BLaER1 treated with 17β-estradiol and CSF1 and Interleukin-3, amounts not matched to agents 10 nM and 100 nM (cell line): ENCODE measurements around the gene ARGLU1.
"Not testable (repeated sequence)": the region's sequence is repeated elsewhere in the genome, so short reads cannot be mapped to it uniquely, and the experiment has no call there.

Source experiments
- H3K27ac ChIP-seq, 11 experiments: shearing (Covaris generic); formaldehyde crosslinking; 2 replicates each; pipeline ENCODE4 v1.8.1; 2022
- H3K27me3 ChIP-seq, 11 experiments: shearing (Covaris generic); formaldehyde crosslinking; 2 replicates each; pipeline ENCODE4 v1.8.1; 2022
- H3K36me3 ChIP-seq, 11 experiments: shearing (Covaris generic); formaldehyde crosslinking; 2 replicates each; pipeline ENCODE4 v1.8.1; 2022
- H3K4me1 ChIP-seq, 10 experiments: shearing (Covaris generic); formaldehyde crosslinking; 2 replicates each; pipeline ENCODE4 v1.8.1; 2022
- H3K4me2 ChIP-seq, 11 experiments: shearing (Covaris generic); formaldehyde crosslinking; 2 replicates each; pipeline ENCODE4 v1.8.1; 2022
- H3K4me3 ChIP-seq, 10 experiments: shearing (Covaris generic); formaldehyde crosslinking; 2 replicates each; pipeline ENCODE4 v1.8.1; 2022
- H3K9ac ChIP-seq, 11 experiments: shearing (Covaris generic); formaldehyde crosslinking; 2 replicates each; pipeline ENCODE4 v1.8.1; 2022
- H3K9me3 ChIP-seq, 11 experiments: shearing (Covaris generic); formaldehyde crosslinking; replicated peaks in 1 of 11; 2 replicates each; pipeline ENCODE4 v1.8.1; 2022
- H4K20me1 ChIP-seq, 11 experiments: shearing (Covaris generic); formaldehyde crosslinking; 2 replicates each; pipeline ENCODE4 v1.8.1; 2022
- Cebpa-rat ChIP-seq, 11 experiments: shearing (Covaris generic); IDR thresholded peaks; 2 replicates each; pipeline ENCODE4 v1.8.1; 2022

The ARGLU1 gene

DNA sequence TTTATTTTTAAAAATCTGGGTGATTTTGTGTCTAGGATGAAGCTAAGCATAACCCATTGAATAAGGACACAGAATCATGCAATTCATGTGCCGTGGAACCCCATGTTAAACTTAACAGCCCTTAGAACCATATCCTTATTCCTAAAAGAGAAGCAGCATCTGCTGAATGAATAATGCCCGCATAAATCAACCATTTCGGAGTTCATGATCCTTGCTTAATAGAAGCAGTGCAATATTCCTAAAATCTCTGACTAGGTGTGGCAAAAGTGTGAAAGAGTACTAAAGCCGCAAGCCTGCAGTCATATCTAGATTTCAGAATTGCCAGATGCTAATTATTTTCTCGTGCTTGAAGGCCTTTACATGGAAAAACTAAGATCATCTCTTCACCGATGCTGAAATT is 33.6 kb upstream of the ARGLU1 start:
- peaks cover 5 to 17% (median 10%) of the 10 kb centered on the region in 10 experiments; a peak in 15 of 20 replicates for H3K4me1 ChIP-seq
- no peak overlapping the region for H3K4me3 ChIP-seq
- H3K27me3 ChIP-seq: no peaks in the 10 kb centered on the region
- no peaks in the 10 kb centered on the region for H3K36me3 ChIP-seq
- H3K27ac ChIP-seq: no peak overlapping the region
- H3K9me3 ChIP-seq: peaks cover 0 to 14% (median 6%) of the 10 kb centered on the region in 11 experiments; a peak in 8 of 22 replicates
- H3K9ac ChIP-seq: no peak overlapping the region
- no peak overlapping the region for H3K4me2 ChIP-seq
- H4K20me1 ChIP-seq: no peaks in the 10 kb centered on the region
- TF ChIP-seq Cebpa-rat (IDR thresholded peaks at IDR 0.05): no peak

- not testable (repeated sequence) for H3K27me3 ChIP-seq, H3K9me3 ChIP-seq, H3K9ac ChIP-seq, H4K20me1 ChIP-seq, H3K4me3 ChIP-seq, H3K36me3 ChIP-seq, H3K27ac ChIP-seq
- peak overlapping the region in 9 of 11 experiments; percentile 7 to 32 (median 21); a peak in 12 of 22 replicates for H3K4me2 ChIP-seq
- peaks cover 5 to 17% (median 10%) of the 10 kb centered on the region in 10 experiments; a peak in 15 of 20 replicates for H3K4me1 ChIP-seq
These were observed 32.8 kb upstream of the ARGLU1 start for GRCh38 chr13:106600798-106601135.

GRCh38 chr13:106599875-106600797 is 32.2 kb upstream of the ARGLU1 start:
- no peak for TF ChIP-seq Cebpa-rat (IDR thresholded peaks at IDR 0.05)
- no peaks in the 10 kb centered on the region for H4K20me1 ChIP-seq
- peaks cover 0 to 10% (median 3%) of the 10 kb centered on the region in 11 experiments; a peak in 3 of 22 replicates for H3K9me3 ChIP-seq
- H3K27ac ChIP-seq: no peak overlapping the region
- peak overlapping the region in 9 of 11 experiments; percentile 8 to 32 (median 21); a peak in 12 of 22 replicates for H3K4me2 ChIP-seq
- H3K27me3 ChIP-seq: no peaks in the 10 kb centered on the region
- no peak overlapping the region for H3K4me3 ChIP-seq
- H3K4me1 ChIP-seq: peaks cover 5 to 17% (median 10%) of the 10 kb centered on the region in 10 experiments; a peak in 15 of 20 replicates
- no peaks in the 10 kb centered on the region for H3K36me3 ChIP-seq
- H3K9ac ChIP-seq: no peak overlapping the region

GRCh38 chr13:106597749-106598395 is 29.9 kb upstream of the ARGLU1 start:
- no peak overlapping the region for H3K4me3 ChIP-seq
- H3K4me1 ChIP-seq: peaks cover 5 to 17% (median 10%) of the 10 kb centered on the region in 10 experiments; a peak in 17 of 20 replicates
- no peaks in the 10 kb centered on the region for H3K27me3 ChIP-seq
- H3K27ac ChIP-seq: no peak overlapping the region
- H4K20me1 ChIP-seq: no peaks in the 10 kb centered on the region
- no peak overlapping the region for H3K4me2 ChIP-seq
- TF ChIP-seq Cebpa-rat (IDR thresholded peaks at IDR 0.05): no peak
- no peaks in the 10 kb centered on the region for H3K36me3 ChIP-seq
- H3K9me3 ChIP-seq: peaks cover 0 to 12% (median 0%) of the 10 kb centered on the region in 11 experiments; a peak in 3 of 22 replicates
- no peak overlapping the region for H3K9ac ChIP-seq

DNA sequence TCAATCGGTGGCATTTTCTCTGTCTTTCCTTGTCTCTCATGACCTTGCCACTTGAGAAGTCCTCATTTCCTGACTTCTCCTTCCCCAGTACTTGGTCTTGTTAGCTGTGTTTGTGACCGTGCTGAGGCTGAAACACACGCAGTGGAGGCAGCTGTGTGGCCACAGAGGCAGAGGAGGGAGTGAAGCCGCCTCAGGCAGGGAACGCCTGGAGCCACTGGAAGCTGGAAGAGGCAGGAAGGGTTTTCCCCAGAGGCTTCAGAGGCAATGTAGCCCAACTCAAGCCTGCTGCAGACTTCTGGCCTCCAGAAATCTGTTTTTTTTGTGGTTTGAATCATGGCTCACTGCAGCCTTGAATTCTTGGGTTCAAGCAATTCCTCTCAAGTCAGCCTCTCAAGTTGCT is 29.2 kb upstream of the ARGLU1 start:
- Histone ChIP-seq H3K4me1 (peaks cover 5 to 17% (median 10%) of the 10 kb centered on the region in 10 experiments; a peak in 17 of 20 replicates), H4K20me1 (no peaks in the 10 kb centered on the region), H3K4me2 (no peak overlapping the region), H3K27me3 (no peaks in the 10 kb centered on the region), H3K27ac (no peak overlapping the region), H3K9me3 (peaks cover 0 to 10% (median 0%) of the 10 kb centered on the region in 11 experiments; a peak in 3 of 22 replicates), H3K9ac (no peak overlapping the region), H3K36me3 (no peaks in the 10 kb centered on the region), H3K4me3 (no peak overlapping the region)
- no peak for TF ChIP-seq Cebpa-rat (IDR thresholded peaks at IDR 0.05)

- Histone ChIP-seq H3K9me3 (peaks cover 0 to 10% (median 0%) of the 10 kb centered on the region in 11 experiments; a peak in 3 of 22 replicates), H3K27ac (no peak overlapping the region)
- TF ChIP-seq Cebpa-rat (IDR thresholded peaks at IDR 0.05): no peak
These were observed 28.5 kb upstream of the ARGLU1 start for GRCh38 chr13:106596275-106596937.

DNA sequence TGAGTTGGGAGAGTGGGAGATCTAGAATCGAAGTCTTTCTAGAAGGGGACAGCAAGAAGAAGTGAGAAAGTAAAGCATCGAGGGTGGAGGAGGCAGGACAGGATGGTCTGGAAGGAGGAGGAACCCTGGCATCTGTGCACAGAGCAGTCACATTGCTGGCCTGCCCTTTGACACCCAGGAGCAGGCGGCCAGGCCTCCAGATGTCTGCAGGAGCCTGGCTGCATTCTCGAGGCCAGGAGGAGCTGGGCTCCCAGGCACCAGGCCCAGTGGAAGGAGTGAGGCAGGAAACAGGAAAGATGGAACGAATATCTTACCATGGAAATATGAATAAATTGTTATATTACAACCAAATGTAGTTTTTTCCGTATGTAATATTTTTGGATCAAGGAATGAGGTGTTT is 27.7 kb upstream of the ARGLU1 start:
- no peak for TF ChIP-seq Cebpa-rat (IDR thresholded peaks at IDR 0.05)
- H3K27ac ChIP-seq: no peak overlapping the region
- no peaks in the 10 kb centered on the region for H4K20me1 ChIP-seq
- H3K4me3 ChIP-seq: no peak overlapping the region
- H3K27me3 ChIP-seq: no peaks in the 10 kb centered on the region
- peaks cover 3 to 13% (median 8%) of the 10 kb centered on the region in 10 experiments; a peak in 17 of 20 replicates for H3K4me1 ChIP-seq
- H3K36me3 ChIP-seq: no peaks in the 10 kb centered on the region
- no peak overlapping the region for H3K9ac ChIP-seq
- H3K9me3 ChIP-seq: peaks cover 0 to 10% (median 0%) of the 10 kb centered on the region in 11 experiments; a peak in 3 of 22 replicates
- no peak overlapping the region for H3K4me2 ChIP-seq

More at GRCh38 chr13:106596275-106596937, 28.5 kb upstream of the ARGLU1 start:
- no peak overlapping the region for H3K9ac ChIP-seq
- no peak overlapping the region for H3K4me2 ChIP-seq
- no peaks in the 10 kb centered on the region for H3K27me3 ChIP-seq
- no peak overlapping the region for H3K4me3 ChIP-seq
- no peaks in the 10 kb centered on the region for H3K36me3 ChIP-seq
- H4K20me1 ChIP-seq: no peaks in the 10 kb centered on the region
- peaks cover 5 to 17% (median 10%) of the 10 kb centered on the region in 10 experiments; a peak in 17 of 20 replicates for H3K4me1 ChIP-seq

- Histone ChIP-seq H3K4me2 (no peak overlapping the region), H3K4me3 (no peak overlapping the region), H3K9me3 (peaks cover 0 to 10% (median 0%) of the 10 kb centered on the region in 11 experiments; a peak in 3 of 22 replicates), H3K36me3 (no peaks in the 10 kb centered on the region), H3K27ac (no peak overlapping the region), H3K9ac (no peak overlapping the region), H4K20me1 (no peaks in the 10 kb centered on the region), H3K4me1 (peaks cover 0 to 6% (median 2%) of the 10 kb centered on the region in 10 experiments; a peak in 10 of 20 replicates), H3K27me3 (no peaks in the 10 kb centered on the region)
- no peak for TF ChIP-seq Cebpa-rat (IDR thresholded peaks at IDR 0.05)
These were observed 27.0 kb upstream of the ARGLU1 start for GRCh38 chr13:106594980-106595379.
